ENCODE data around the gene NF1.

DNA sequence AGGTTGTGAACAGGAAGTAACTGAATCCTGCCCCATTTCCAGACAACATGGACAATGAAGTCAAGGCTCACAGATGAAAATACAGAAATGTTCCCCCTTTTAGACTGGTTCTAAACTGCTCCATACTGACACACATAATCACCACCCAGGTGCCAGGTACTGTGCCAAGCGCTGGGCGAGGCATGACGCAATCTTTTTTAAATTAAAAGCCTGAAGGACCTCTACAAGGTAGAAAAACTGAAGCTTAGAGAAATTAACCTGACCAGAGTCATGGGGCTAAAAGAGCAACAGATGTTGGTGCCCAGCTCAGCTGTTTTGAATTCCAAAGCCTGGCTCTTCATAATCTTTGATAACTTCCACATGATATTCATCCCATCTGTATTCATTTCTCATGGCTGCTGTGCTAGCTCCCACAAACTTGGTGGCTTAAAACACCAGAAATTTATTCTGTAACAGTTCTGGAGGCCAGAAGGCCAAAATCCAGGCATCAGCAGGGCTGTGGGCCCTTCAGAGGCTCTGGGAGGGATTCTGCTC lies 291.8 kb downstream of the NF1 start:
- TF ChIP-seq, protein P1, sequence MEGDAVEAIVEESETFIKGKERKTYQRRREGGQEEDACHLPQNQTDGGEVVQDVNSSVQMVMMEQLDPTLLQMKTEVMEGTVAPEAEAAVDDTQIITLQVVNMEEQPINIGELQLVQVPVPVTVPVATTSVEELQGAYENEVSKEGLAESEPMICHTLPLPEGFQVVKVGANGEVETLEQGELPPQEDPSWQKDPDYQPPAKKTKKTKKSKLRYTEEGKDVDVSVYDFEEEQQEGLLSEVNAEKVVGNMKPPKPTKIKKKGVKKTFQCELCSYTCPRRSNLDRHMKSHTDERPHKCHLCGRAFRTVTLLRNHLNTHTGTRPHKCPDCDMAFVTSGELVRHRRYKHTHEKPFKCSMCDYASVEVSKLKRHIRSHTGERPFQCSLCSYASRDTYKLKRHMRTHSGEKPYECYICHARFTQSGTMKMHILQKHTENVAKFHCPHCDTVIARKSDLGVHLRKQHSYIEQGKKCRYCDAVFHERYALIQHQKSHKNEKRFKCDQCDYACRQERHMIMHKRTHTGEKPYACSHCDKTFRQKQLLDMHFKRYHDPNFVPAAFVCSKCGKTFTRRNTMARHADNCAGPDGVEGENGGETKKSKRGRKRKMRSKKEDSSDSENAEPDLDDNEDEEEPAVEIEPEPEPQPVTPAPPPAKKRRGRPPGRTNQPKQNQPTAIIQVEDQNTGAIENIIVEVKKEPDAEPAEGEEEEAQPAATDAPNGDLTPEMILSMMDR (IDR thresholded peaks at IDR 0.05; ENCODE audit: low read length): no peak
- no peak for TF ChIP-seq EZH2 (IDR thresholded peaks at IDR 0.05; ENCODE audit: borderline replicate concordance, low read length)
